ENCODE results near the gene MACROD2.

DNA sequence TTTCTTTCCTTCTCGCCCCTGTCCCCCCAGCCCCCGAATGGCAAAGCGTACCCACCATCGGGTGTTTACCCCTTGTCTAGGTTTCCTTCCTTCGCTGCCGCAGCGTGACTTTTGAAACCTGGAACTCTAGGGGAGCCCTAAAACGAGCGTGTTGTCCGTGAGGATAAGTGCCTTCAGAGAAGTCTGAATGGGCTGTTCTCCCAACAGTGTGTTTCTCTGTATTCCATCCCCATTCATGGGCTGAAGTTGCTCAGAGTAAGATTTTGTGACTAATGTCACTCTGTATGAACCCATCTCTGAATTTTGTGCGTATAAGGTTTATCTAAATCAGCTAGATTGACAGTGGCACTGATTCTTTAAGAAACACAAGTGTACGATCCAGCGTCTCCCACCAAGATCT lies 949 bp downstream of the MACROD2 start:
- TF ChIP-seq, protein P1, sequence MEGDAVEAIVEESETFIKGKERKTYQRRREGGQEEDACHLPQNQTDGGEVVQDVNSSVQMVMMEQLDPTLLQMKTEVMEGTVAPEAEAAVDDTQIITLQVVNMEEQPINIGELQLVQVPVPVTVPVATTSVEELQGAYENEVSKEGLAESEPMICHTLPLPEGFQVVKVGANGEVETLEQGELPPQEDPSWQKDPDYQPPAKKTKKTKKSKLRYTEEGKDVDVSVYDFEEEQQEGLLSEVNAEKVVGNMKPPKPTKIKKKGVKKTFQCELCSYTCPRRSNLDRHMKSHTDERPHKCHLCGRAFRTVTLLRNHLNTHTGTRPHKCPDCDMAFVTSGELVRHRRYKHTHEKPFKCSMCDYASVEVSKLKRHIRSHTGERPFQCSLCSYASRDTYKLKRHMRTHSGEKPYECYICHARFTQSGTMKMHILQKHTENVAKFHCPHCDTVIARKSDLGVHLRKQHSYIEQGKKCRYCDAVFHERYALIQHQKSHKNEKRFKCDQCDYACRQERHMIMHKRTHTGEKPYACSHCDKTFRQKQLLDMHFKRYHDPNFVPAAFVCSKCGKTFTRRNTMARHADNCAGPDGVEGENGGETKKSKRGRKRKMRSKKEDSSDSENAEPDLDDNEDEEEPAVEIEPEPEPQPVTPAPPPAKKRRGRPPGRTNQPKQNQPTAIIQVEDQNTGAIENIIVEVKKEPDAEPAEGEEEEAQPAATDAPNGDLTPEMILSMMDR (tag by site-specific recombination; IDR thresholded peaks at IDR 0.05), result no peak
- TF ChIP-seq, protein P2, sequence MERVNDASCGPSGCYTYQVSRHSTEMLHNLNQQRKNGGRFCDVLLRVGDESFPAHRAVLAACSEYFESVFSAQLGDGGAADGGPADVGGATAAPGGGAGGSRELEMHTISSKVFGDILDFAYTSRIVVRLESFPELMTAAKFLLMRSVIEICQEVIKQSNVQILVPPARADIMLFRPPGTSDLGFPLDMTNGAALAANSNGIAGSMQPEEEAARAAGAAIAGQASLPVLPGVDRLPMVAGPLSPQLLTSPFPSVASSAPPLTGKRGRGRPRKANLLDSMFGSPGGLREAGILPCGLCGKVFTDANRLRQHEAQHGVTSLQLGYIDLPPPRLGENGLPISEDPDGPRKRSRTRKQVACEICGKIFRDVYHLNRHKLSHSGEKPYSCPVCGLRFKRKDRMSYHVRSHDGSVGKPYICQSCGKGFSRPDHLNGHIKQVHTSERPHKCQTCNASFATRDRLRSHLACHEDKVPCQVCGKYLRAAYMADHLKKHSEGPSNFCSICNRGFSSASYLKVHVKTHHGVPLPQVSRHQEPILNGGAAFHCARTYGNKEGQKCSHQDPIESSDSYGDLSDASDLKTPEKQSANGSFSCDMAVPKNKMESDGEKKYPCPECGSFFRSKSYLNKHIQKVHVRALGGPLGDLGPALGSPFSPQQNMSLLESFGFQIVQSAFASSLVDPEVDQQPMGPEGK (tag by site-specific recombination; IDR thresholded peaks at IDR 0.05), result no peak
- TF ChIP-seq RBAK (tag by site-specific recombination; IDR thresholded peaks at IDR 0.05) (no peak), MZF1 (tag by site-specific recombination; IDR thresholded peaks at IDR 0.05; ENCODE audit: borderline replicate concordance) (no peak), ZNF214 (tag by site-specific recombination; IDR thresholded peaks at IDR 0.05; ENCODE audit: borderline replicate concordance) (no peak), EGR2 (tag by site-specific recombination; IDR thresholded peaks at IDR 0.05; ENCODE audit: low read depth) (no peak), ZBTB20 (tag by site-specific recombination; IDR thresholded peaks at IDR 0.05) (peak; percentile 28; the same call in 1 of the 2 replicates)
- TF ChIP-seq, protein P3, sequence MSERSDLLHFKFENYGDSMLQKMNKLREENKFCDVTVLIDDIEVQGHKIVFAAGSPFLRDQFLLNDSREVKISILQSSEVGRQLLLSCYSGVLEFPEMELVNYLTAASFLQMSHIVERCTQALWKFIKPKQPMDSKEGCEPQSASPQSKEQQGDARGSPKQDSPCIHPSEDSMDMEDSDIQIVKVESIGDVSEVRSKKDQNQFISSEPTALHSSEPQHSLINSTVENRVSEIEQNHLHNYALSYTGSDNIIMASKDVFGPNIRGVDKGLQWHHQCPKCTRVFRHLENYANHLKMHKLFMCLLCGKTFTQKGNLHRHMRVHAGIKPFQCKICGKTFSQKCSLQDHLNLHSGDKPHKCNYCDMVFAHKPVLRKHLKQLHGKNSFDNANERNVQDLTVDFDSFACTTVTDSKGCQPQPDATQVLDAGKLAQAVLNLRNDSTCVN (tag by site-specific recombination; optimal IDR thresholded peaks at IDR 0.05), result no peak
- TF ChIP-seq, protein P4, sequence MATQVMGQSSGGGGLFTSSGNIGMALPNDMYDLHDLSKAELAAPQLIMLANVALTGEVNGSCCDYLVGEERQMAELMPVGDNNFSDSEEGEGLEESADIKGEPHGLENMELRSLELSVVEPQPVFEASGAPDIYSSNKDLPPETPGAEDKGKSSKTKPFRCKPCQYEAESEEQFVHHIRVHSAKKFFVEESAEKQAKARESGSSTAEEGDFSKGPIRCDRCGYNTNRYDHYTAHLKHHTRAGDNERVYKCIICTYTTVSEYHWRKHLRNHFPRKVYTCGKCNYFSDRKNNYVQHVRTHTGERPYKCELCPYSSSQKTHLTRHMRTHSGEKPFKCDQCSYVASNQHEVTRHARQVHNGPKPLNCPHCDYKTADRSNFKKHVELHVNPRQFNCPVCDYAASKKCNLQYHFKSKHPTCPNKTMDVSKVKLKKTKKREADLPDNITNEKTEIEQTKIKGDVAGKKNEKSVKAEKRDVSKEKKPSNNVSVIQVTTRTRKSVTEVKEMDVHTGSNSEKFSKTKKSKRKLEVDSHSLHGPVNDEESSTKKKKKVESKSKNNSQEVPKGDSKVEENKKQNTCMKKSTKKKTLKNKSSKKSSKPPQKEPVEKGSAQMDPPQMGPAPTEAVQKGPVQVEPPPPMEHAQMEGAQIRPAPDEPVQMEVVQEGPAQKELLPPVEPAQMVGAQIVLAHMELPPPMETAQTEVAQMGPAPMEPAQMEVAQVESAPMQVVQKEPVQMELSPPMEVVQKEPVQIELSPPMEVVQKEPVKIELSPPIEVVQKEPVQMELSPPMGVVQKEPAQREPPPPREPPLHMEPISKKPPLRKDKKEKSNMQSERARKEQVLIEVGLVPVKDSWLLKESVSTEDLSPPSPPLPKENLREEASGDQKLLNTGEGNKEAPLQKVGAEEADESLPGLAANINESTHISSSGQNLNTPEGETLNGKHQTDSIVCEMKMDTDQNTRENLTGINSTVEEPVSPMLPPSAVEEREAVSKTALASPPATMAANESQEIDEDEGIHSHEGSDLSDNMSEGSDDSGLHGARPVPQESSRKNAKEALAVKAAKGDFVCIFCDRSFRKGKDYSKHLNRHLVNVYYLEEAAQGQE (tag by site-specific recombination; IDR thresholded peaks at IDR 0.05), result no peak
- TF ChIP-seq, protein P5, sequence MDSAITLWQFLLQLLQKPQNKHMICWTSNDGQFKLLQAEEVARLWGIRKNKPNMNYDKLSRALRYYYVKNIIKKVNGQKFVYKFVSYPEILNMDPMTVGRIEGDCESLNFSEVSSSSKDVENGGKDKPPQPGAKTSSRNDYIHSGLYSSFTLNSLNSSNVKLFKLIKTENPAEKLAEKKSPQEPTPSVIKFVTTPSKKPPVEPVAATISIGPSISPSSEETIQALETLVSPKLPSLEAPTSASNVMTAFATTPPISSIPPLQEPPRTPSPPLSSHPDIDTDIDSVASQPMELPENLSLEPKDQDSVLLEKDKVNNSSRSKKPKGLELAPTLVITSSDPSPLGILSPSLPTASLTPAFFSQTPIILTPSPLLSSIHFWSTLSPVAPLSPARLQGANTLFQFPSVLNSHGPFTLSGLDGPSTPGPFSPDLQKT (IDR thresholded peaks at IDR 0.05; ENCODE audit: borderline replicate concordance, low read depth, low read length), result no peak
- TF ChIP-seq, protein P6, sequence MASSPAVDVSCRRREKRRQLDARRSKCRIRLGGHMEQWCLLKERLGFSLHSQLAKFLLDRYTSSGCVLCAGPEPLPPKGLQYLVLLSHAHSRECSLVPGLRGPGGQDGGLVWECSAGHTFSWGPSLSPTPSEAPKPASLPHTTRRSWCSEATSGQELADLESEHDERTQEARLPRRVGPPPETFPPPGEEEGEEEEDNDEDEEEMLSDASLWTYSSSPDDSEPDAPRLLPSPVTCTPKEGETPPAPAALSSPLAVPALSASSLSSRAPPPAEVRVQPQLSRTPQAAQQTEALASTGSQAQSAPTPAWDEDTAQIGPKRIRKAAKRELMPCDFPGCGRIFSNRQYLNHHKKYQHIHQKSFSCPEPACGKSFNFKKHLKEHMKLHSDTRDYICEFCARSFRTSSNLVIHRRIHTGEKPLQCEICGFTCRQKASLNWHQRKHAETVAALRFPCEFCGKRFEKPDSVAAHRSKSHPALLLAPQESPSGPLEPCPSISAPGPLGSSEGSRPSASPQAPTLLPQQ (tag by site-specific recombination; IDR thresholded peaks at IDR 0.05), result no peak
